Epithelial cell of proximal tubule (primary cell): Measurements from ENCODE around the gene INPP5A. TPM values are rescaled to one million over a fixed set of nuclear protein-coding genes. Genes with fewer than 3 reads are reported as not detected.
"Not testable (repeated sequence)": the region's sequence is repeated elsewhere in the genome, so short reads cannot be mapped to it uniquely, and the experiment has no call there.

Experiments
- DNase-seq: peaks from one replicate; pipeline ENCODE4 v3.0.0-alpha.2; 2011; ENCODE audit warnings: low read depth
- H3K4me3 ChIP-seq: 2 replicates; pipeline ENCODE4 v1.5.1; 2011; ENCODE audit warnings: low read depth, mild to moderate bottlenecking, low read length
- total RNA-seq: library from RNA; depleted of rRNA; stranded (reverse); fragments of >200 nt; gene quantifications from 2 replicates; pipeline ENCODE4 v1.2.3, GENCODE V29; 2015
- TF ChIP-seq, protein P1 (sequence below): conservative IDR thresholded peaks from 2 replicates; pipeline ENCODE4 v1.5.1; 2012; ENCODE audit warnings: low read depth, mild to moderate bottlenecking, low read length

INPP5A gene
- total RNA-seq, 1 donor from 2014 or later, result 30.4 TPM

DNA sequence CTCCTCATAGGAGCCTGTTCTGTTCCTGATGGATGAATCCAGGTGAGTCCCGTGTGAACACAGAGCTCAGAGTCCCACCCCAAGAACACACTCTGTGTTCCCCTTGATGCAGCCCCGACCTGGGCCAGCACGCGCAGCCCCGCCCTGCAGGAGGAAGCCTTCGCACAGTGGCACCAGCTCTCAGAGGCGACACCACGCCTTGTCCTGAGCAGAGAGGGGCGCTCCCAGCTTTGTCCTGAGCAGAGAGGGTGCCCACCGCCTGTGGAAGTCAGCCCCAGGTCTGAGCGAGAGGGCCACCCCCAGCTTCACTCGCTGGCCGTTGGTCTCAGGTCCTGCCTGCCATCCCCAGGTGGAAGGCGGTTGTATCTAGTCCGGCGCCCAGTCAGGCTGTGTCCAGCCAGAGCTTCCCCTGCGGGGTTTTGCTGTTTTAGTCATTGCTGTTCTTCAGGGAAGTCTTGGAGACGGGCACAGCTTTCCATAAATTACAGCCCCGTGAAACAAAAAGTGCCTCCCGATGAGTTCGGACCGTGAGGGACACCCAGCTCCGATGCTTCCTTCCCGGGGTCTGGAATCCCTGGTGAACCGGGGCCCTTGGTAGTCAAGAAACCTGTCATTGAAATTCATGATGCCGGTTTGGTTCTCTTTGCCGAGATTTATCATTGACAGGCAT lies 204.7 kb downstream of the INPP5A start:
- TF ChIP-seq, protein P1, sequence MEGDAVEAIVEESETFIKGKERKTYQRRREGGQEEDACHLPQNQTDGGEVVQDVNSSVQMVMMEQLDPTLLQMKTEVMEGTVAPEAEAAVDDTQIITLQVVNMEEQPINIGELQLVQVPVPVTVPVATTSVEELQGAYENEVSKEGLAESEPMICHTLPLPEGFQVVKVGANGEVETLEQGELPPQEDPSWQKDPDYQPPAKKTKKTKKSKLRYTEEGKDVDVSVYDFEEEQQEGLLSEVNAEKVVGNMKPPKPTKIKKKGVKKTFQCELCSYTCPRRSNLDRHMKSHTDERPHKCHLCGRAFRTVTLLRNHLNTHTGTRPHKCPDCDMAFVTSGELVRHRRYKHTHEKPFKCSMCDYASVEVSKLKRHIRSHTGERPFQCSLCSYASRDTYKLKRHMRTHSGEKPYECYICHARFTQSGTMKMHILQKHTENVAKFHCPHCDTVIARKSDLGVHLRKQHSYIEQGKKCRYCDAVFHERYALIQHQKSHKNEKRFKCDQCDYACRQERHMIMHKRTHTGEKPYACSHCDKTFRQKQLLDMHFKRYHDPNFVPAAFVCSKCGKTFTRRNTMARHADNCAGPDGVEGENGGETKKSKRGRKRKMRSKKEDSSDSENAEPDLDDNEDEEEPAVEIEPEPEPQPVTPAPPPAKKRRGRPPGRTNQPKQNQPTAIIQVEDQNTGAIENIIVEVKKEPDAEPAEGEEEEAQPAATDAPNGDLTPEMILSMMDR, result no peak
- DNase-seq, result no peak
- H3K4me3 ChIP-seq, result no peak overlapping the region

- no peak overlapping the region for H3K4me3 ChIP-seq
- TF ChIP-seq, protein P1, result no peak
- DNase-seq, result no peak
These were observed 205.2 kb downstream of the INPP5A start for GRCh38 chr10:132742837-132743194.

DNA sequence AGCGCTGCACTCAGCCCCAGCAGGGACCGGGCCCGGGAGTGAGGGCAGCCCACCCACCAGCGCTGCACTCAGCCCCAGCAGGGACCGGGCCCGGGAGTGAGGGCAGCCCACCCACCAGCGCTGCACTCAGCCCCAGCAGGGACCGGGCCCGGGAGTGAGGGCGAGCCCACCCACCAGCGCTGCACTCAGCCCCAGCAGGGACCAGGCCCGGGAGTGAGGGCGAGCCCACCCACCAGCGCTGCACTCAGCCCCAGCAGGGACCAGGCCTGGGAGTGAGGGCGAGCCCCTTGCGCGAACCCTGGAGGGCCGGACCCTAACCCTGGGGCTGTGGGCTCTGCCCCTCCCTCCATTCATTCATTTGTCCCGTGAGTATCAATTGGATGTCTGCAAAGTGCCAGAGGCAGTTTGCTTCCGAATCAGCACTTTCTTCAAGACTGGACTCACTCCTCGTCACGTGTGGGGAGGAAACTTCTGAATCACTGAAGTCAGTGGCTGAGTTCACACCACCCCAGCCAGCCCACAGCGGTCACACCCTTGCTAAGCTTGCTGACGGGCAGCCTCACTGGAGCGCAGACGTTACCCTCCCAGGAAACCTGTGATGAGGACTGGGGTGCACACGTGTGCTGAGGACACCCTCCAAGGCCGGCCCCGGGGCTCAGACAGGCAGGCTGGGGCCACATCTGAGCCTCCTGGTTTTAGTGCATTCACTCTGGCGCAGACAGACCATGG lies 205.8 kb downstream of the INPP5A start:
- not testable (repeated sequence) for H3K4me3 ChIP-seq, DNase-seq

DNA sequence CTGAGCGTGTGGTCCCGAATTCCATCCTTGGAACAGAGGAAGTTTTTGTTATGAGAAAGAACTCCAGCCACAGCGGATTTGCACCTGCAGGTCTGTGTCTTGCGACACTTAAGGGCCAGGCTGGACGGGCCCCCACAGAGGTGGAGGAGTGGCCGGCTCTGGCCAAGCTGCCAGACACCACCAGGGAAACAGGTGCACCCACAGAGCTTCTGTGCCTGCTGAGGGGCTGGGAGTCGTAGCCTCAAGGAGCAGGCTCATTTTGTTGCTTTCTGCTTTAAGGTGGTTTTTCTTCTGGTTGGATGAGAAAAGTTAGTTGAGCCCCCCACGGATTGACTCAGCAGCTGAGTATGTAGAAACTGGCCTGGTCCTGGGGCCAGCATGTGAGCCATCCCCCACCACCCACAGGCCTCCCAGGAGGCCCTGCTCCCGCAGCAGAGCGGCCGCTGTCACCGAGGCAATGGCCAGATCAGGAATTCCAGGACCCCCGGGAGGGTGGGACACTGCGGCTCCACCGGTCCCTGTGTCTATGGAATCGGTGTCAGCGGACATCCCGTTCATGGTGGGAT lies 206.4 kb downstream of the INPP5A start:
- no peak for DNase-seq
- no peak overlapping the region for H3K4me3 ChIP-seq
- TF ChIP-seq, protein P1, result no peak

DNA sequence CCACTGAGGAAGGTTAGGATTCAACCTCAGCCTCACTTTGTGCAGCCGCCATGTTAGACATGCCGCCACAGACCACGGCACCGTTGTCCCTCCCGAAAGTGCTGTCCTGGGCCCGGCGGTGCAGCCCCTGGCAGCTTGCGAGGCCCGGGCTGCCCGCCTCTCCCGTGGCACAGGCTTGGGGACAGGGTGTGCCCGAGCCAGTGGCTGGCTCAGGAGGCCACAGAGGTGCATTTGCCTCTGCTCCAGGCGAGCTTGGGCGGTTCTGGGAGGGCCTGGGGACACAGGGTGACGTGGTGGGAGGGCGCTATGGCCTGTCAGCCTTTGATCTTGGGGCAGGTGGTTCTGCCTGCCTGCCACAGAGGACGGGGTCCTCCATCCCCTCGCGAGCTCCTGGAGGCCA lies 207.3 kb downstream of the INPP5A start:
- TF ChIP-seq, protein P1, result no peak
- DNase-seq, result no peak
- no peak overlapping the region for H3K4me3 ChIP-seq

DNA sequence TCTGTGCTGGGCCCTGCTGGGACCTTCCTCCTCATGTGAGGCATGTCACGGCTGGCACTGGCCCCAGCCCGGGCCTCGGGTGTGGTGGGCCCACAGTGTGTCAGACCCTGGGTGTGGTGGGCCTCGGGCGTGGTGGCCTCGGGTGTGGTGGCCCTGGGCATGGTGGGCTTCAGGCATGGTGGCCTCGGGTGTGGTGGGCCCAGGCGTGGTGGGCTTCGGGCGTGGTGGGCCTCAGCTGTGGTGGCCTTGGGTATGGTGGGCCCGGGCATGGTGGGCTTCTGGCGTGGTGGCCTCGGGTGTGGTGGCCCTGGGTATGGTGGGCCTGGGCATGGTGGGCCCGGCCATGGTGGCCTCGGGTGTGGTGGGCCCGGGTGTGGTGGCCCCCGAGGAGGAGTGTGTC lies 207.9 kb downstream of the INPP5A start:
- TF ChIP-seq, protein P1, result no peak
- no peak for DNase-seq
- H3K4me3 ChIP-seq, result no peak overlapping the region

DNA sequence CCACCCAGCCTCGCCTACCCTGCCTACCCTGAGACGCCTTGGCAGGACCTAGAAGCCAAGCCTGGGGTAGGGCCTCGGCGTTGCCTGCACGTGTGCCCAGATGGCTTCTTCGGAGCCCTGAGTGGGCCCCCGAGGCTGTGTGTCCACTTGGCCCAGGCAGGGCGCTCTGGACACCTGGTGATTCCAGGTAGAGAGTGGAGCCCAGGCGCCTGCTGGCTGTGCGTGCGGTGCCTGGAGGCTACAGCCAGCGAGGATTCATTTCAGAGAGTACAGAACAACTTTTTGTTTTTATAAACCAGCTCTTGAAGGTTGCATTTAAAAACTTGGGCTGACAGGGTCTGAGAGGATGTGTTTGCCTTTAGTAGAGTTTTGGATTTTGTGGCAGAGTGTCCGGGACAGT lies 208.4 kb downstream of the INPP5A start:
- no peak overlapping the region for H3K4me3 ChIP-seq
- TF ChIP-seq, protein P1, result no peak
- DNase-seq, result no peak
